SK-N-SH treated with all-trans-retinoic acid at 6 μM for 48 hours (cell line): ENCODE results near the gene L3MBTL1.
"Not testable (repeated sequence)": the region's sequence is repeated elsewhere in the genome, so short reads cannot be mapped to it uniquely, and the experiment has no call there.

Experiments
- ATAC-seq: fragments of 200-7000 bp; cut with Tn5 transposase; 3 replicates; pipeline ENCODE4 v1.9.1; 2020; ENCODE audit warnings: mild to moderate bottlenecking, moderate library complexity
- ARNTL ChIP-seq: fragments of 450-650 bp; formaldehyde crosslinking; IDR thresholded peaks from 2 replicates; pipeline ENCODE4 v1.5.0; 2020; ENCODE audit warnings: low read depth, mild to moderate bottlenecking, moderate library complexity, borderline replicate concordance
- BACH2 ChIP-seq: fragments of 250-450 bp; sonication (Bioruptor Pico); IDR thresholded peaks from 2 replicates; pipeline ENCODE4 v1.9.0; 2021; ENCODE audit warnings: mild to moderate bottlenecking, borderline replicate concordance
- CSDC2 ChIP-seq: fragments of 250-450 bp; sonication (Bioruptor Pico); IDR thresholded peaks from 2 replicates; pipeline ENCODE4 v1.5.0; 2020; ENCODE audit warnings: mild to moderate bottlenecking, moderate library complexity
- CSRNP3 ChIP-seq: fragments of 250-450 bp; sonication (Bioruptor Pico); IDR thresholded peaks from 2 replicates; pipeline ENCODE4 v1.5.1; 2021; ENCODE audit warnings: mild to moderate bottlenecking, moderate library complexity
- OSR1 ChIP-seq: fragments of 250-450 bp; sonication (Bioruptor Pico); IDR thresholded peaks from 2 replicates; pipeline ENCODE4 v1.8.0; 2022; ENCODE audit warnings: moderate library complexity, mild to moderate bottlenecking, inconsistent platforms
- PATZ1 ChIP-seq: fragments of 250-450 bp; sonication (Bioruptor Pico); IDR thresholded peaks from 2 replicates; pipeline ENCODE4 v1.8.0; 2020; ENCODE audit warnings: mild to moderate bottlenecking, moderate library complexity, borderline replicate concordance
- POU6F1 ChIP-seq: fragments of 250-450 bp; sonication (Bioruptor Pico); IDR thresholded peaks from 2 replicates; pipeline ENCODE4 v1.8.0; 2021; ENCODE audit warnings: low read depth, mild to moderate bottlenecking, moderate library complexity, borderline replicate concordance
- PPARA ChIP-seq: fragments of 250-450 bp; sonication (Bioruptor Pico); IDR thresholded peaks from 2 replicates; pipeline ENCODE4 v1.5.0; 2020; ENCODE audit warnings: mild to moderate bottlenecking, borderline replicate concordance
- RARB ChIP-seq: fragments of 250-450 bp; sonication (Bioruptor Pico); IDR thresholded peaks from 2 replicates; pipeline ENCODE4 v1.8.0; 2021; ENCODE audit warnings: mild to moderate bottlenecking, moderate library complexity
- TCF4 ChIP-seq: fragments of 250-450 bp; sonication (Bioruptor Pico); IDR thresholded peaks from 2 replicates; pipeline ENCODE4 v1.8.0; 2021; ENCODE audit warnings: mild to moderate bottlenecking, moderate library complexity, borderline replicate concordance
- TOX ChIP-seq: fragments of 250-450 bp; sonication (Bioruptor Pico); IDR thresholded peaks from 2 replicates; pipeline ENCODE4 v1.8.0; 2021; ENCODE audit warnings: mild to moderate bottlenecking, moderate library complexity, borderline replicate concordance
- TSHZ2 ChIP-seq: fragments of 250-450 bp; sonication (Bioruptor Pico); IDR thresholded peaks from 2 replicates; pipeline ENCODE4 v1.5.0; 2020; ENCODE audit warnings: mild to moderate bottlenecking, moderate library complexity
- ZC3H10 ChIP-seq: fragments of 250-450 bp; sonication (Bioruptor Pico); IDR thresholded peaks from 2 replicates; pipeline ENCODE4 v1.5.1; 2021; ENCODE audit warnings: mild to moderate bottlenecking, moderate library complexity
- ZFP3 ChIP-seq: fragments of 250-450 bp; sonication (Bioruptor Pico); IDR thresholded peaks from 2 replicates; pipeline ENCODE4 v1.5.0; 2020; ENCODE audit warnings: mild to moderate bottlenecking, moderate library complexity
- ZFP30 ChIP-seq: fragments of 450-650 bp; formaldehyde crosslinking; IDR thresholded peaks from 2 replicates; pipeline ENCODE4 v1.5.0; 2022; ENCODE audit warnings: mild to moderate bottlenecking, moderate library complexity
- ZNF565 ChIP-seq: fragments of 450-650 bp; formaldehyde crosslinking; conservative IDR thresholded peaks from 2 replicates; pipeline ENCODE4 v1.5.0; 2020; ENCODE audit warnings: low read depth, mild to moderate bottlenecking, moderate library complexity
- ZNF70 ChIP-seq: fragments of 450-650 bp; formaldehyde crosslinking; IDR thresholded peaks from 2 replicates; pipeline ENCODE4 v1.5.0; 2020; ENCODE audit warnings: mild to moderate bottlenecking, moderate library complexity
- ZNF8 ChIP-seq: fragments of 450-650 bp; formaldehyde crosslinking; IDR thresholded peaks from 2 replicates; pipeline ENCODE4 v1.5.0; 2020; ENCODE audit warnings: mild to moderate bottlenecking, moderate library complexity

Gene L3MBTL1

GRCh38 chr20:43490038-43490437, 17.5 kb upstream of the L3MBTL1 start (continued):
- TF ChIP-seq PPARA = no peak

GRCh38 chr20:43492101-43492500, 15.4 kb upstream of the L3MBTL1 start:
- no peak; the same call in 1 of the 3 replicates for ATAC-seq
- TF ChIP-seq ZNF8 (CRISPR knock-in tag) (no peak), CSRNP3 (no peak), PATZ1 (CRISPR knock-in tag) (no peak), CSDC2 (CRISPR knock-in tag) (no peak), ARNTL (CRISPR knock-in tag) (no peak), OSR1 (CRISPR knock-in tag) (no peak), BACH2 (CRISPR knock-in tag) (no peak)

GRCh38 chr20:43495388-43495787, 12.1 kb upstream of the L3MBTL1 start:
- no peak for ATAC-seq
- TF ChIP-seq ZNF565 (CRISPR knock-in tag) (no peak), ZNF8 (CRISPR knock-in tag) (no peak), PATZ1 (CRISPR knock-in tag) (no peak), TCF4 (CRISPR knock-in tag) (no peak), ZNF70 (CRISPR knock-in tag) (no peak), CSRNP3 (no peak), ZFP3 (no peak)

- ATAC-seq = not testable (repeated sequence)
These were observed 5.5 kb upstream of the L3MBTL1 start for GRCh38 chr20:43502021-43502420.

GRCh38 chr20:43506238-43506637, 1.3 kb upstream of the L3MBTL1 start:
- no peak for TF ChIP-seq ZFP3
- TF ChIP-seq ZNF8 (CRISPR knock-in tag) = no peak
- TF ChIP-seq RARB = no peak
- no peak for TF ChIP-seq CSDC2 (CRISPR knock-in tag)
- TF ChIP-seq ZC3H10 = no peak
- TF ChIP-seq BACH2 (CRISPR knock-in tag) = no peak
- TF ChIP-seq CSRNP3 = no peak
- no peak for TF ChIP-seq TSHZ2 (CRISPR knock-in tag)
- no peak for TF ChIP-seq OSR1 (CRISPR knock-in tag)
- TF ChIP-seq TOX (CRISPR knock-in tag) = no peak
- no peak for TF ChIP-seq TCF4 (CRISPR knock-in tag)
- no peak for TF ChIP-seq POU6F1 (CRISPR knock-in tag)
- TF ChIP-seq PATZ1 (CRISPR knock-in tag) = no peak
- no peak for TF ChIP-seq ZFP30
- TF ChIP-seq, all 23 proteins: peak for 0
- no peak for ATAC-seq
